Measurements from ENCODE around the gene MT1M. TPM values are rescaled to one million over a fixed set of nuclear protein-coding genes. Genes with fewer than 3 reads are reported as not detected.

Gene MT1M
- total and polyA plus RNA-seq, 2 experiments from 2014 or later: not detected

GRCh38 chr16:56626685-56627084 is 5.8 kb upstream of the MT1M start:
- H3K4me3 ChIP-seq: no peak overlapping the region
- no peaks in the 10 kb centered on the region for H3K9me3 ChIP-seq (ENCODE audit: low read depth)
- DNase-seq (ENCODE audit: low read depth in 1 of 2, low spot score in 1 of 2): no peak
- H3K27me3 ChIP-seq: peaks cover 86% of the 10 kb centered on the region
- TF ChIP-seq, protein P1, sequence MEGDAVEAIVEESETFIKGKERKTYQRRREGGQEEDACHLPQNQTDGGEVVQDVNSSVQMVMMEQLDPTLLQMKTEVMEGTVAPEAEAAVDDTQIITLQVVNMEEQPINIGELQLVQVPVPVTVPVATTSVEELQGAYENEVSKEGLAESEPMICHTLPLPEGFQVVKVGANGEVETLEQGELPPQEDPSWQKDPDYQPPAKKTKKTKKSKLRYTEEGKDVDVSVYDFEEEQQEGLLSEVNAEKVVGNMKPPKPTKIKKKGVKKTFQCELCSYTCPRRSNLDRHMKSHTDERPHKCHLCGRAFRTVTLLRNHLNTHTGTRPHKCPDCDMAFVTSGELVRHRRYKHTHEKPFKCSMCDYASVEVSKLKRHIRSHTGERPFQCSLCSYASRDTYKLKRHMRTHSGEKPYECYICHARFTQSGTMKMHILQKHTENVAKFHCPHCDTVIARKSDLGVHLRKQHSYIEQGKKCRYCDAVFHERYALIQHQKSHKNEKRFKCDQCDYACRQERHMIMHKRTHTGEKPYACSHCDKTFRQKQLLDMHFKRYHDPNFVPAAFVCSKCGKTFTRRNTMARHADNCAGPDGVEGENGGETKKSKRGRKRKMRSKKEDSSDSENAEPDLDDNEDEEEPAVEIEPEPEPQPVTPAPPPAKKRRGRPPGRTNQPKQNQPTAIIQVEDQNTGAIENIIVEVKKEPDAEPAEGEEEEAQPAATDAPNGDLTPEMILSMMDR (IDR thresholded peaks at IDR 0.05; ENCODE audit: low read depth, low read length): no peak
- H3K36me3 ChIP-seq: no peaks in the 10 kb centered on the region
- no peak overlapping the region for H3K27ac ChIP-seq
- H3K4me1 ChIP-seq (ENCODE audit: low read depth): peaks cover 5% of the 10 kb centered on the region

GRCh38 chr16:56628486-56629350 is 3.7 kb upstream of the MT1M start:
- Histone ChIP-seq H3K27me3 (peaks cover 99% of the 10 kb centered on the region), H3K9me3 (ENCODE audit: low read depth) (no peaks in the 10 kb centered on the region), H3K4me3 (no peak overlapping the region), H3K36me3 (no peaks in the 10 kb centered on the region), H3K4me1 (ENCODE audit: low read depth) (peaks cover 5% of the 10 kb centered on the region), H3K27ac (no peak overlapping the region)
- TF ChIP-seq, protein P1 (IDR thresholded peaks at IDR 0.05; ENCODE audit: low read depth, low read length): no peak
- no peak for DNase-seq (ENCODE audit: low read depth in 1 of 2, low spot score in 1 of 2)

DNA sequence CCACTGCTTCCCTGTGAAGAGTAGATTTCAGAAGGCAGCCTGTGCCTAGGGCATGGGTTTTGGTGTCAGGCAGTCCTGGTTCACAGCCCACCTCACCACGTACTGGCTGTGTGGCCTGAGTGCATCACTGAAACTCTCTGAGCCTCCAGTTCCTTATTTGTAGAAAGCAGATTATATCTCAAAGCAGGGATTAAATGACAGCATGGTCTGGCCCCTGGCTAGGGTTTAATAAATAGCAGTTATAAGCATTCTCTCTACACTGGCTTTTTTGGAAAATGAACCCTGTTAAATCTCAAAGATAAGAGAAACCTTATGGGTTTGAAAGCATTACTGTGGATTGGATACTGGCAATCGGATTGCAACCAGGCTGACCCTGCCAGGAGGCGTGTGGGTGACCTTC is 2.9 kb upstream of the MT1M start:
- no peak for DNase-seq (ENCODE audit: low read depth in 1 of 2, low spot score in 1 of 2)
- H3K27ac ChIP-seq: no peak overlapping the region
- TF ChIP-seq, protein P1 (IDR thresholded peaks at IDR 0.05; ENCODE audit: low read depth, low read length): no peak
- H3K27me3 ChIP-seq: peaks cover 100% of the 10 kb centered on the region
- no peaks in the 10 kb centered on the region for H3K36me3 ChIP-seq
- no peak overlapping the region for H3K4me3 ChIP-seq
- H3K4me1 ChIP-seq (ENCODE audit: low read depth): peaks cover 5% of the 10 kb centered on the region
- no peaks in the 10 kb centered on the region for H3K9me3 ChIP-seq (ENCODE audit: low read depth)

GRCh38 chr16:56630134-56630533 is 2.3 kb upstream of the MT1M start:
- no peaks in the 10 kb centered on the region for H3K36me3 ChIP-seq
- H3K4me1 ChIP-seq (ENCODE audit: low read depth): peaks cover 5% of the 10 kb centered on the region
- no peak for DNase-seq (ENCODE audit: low read depth in 1 of 2, low spot score in 1 of 2)
- H3K27ac ChIP-seq: no peak overlapping the region
- H3K4me3 ChIP-seq: no peak overlapping the region
- TF ChIP-seq, protein P1 (IDR thresholded peaks at IDR 0.05; ENCODE audit: low read depth, low read length): no peak
- H3K27me3 ChIP-seq: peaks cover 100% of the 10 kb centered on the region
- H3K9me3 ChIP-seq (ENCODE audit: low read depth): no peaks in the 10 kb centered on the region

- Histone ChIP-seq H3K27ac (no peak overlapping the region), H3K9me3 (ENCODE audit: low read depth) (no peaks in the 10 kb centered on the region), H3K4me1 (ENCODE audit: low read depth) (no peaks in the 10 kb centered on the region), H3K27me3 (peaks cover 100% of the 10 kb centered on the region), H3K4me3 (no peak overlapping the region), H3K36me3 (no peaks in the 10 kb centered on the region)
- DNase-seq (ENCODE audit: low read depth in 1 of 2, low spot score in 1 of 2): no peak
- TF ChIP-seq, protein P1 (IDR thresholded peaks at IDR 0.05; ENCODE audit: low read depth, low read length): no peak
These were observed 1.3 kb upstream of the MT1M start for GRCh38 chr16:56631197-56631596.

All from cardiac muscle cell (in vitro differentiated cells and primary cell).